ENCODE measurements around the gene DNAJA4. TPM values are rescaled to one million over a fixed set of nuclear protein-coding genes. Genes with fewer than 3 reads are reported as not detected.

The DNAJA4 gene
- total and polyA plus RNA-seq, 10 donors: 6.0 to 51.7 (median 14.8) TPM

DNA sequence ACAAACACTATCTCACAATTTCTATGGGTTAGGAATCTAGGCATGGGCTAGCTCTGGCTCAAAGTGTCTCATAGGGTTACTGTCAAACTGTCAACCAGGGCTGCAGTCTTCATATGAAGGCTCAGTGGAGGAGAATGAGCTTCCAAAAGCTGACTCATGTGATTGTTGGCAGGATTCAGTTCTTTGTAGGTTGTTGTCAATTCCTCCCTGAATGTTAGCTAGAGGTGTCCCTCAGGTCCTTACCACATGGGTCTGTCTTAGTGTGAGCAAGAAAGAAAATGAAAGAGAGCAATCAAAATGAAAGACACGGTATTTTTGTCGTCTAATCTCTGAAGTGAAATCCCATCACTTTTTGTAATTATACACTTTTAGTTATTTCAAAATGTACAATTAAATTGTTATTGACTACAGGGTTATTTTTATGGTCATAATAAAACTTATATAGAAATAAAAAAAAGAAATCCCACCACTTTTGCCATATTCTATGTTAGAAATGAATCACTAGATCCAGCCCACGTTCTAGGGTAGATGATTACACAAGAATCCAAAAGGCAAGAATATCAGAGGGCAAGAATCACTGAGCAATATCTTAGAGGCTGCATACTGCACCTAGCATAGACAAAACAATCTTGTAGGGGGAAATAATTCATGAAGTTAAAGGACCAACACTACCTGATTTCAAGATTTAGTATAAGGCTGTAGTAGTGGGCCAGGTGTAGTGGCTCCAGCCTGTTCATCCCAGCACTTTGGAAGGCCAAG, 38.4 kb upstream of the DNAJA4 start:
- TF ChIP-seq, protein P1, sequence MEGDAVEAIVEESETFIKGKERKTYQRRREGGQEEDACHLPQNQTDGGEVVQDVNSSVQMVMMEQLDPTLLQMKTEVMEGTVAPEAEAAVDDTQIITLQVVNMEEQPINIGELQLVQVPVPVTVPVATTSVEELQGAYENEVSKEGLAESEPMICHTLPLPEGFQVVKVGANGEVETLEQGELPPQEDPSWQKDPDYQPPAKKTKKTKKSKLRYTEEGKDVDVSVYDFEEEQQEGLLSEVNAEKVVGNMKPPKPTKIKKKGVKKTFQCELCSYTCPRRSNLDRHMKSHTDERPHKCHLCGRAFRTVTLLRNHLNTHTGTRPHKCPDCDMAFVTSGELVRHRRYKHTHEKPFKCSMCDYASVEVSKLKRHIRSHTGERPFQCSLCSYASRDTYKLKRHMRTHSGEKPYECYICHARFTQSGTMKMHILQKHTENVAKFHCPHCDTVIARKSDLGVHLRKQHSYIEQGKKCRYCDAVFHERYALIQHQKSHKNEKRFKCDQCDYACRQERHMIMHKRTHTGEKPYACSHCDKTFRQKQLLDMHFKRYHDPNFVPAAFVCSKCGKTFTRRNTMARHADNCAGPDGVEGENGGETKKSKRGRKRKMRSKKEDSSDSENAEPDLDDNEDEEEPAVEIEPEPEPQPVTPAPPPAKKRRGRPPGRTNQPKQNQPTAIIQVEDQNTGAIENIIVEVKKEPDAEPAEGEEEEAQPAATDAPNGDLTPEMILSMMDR (IDR thresholded peaks at IDR 0.05 in 8 of 11, conservative IDR thresholded peaks at IDR 0.05 in 3 of 11): no peak
- TF ChIP-seq POLR2AphosphoS5 (IDR thresholded peaks at IDR 0.05) (no peak), POLR2A (IDR thresholded peaks at IDR 0.05) (no peak)
- intact Hi-C loops (cut with DNase I; ENCODE audit: low total_unique reads): no loop called here
- H3K4me1 ChIP-seq: no peaks in the 10 kb centered on the region
- DNase-seq: no peak
- no peak overlapping the region for H3K4me3 ChIP-seq
- H3K36me3 ChIP-seq: no peaks in the 10 kb centered on the region
- H3K27ac ChIP-seq: no peak overlapping the region
- no peaks in the 10 kb centered on the region for H3K27me3 ChIP-seq (replicated peaks in 1 of 7)
- H3K9me3 ChIP-seq: no peaks in the 10 kb centered on the region
- WGBS, 5 donors: 69 to 89% (median 73%) methylated on average over 3 of the region's 3 CpGs

- DNase-seq: peak; percentile 47
- Histone ChIP-seq H3K27me3 (replicated peaks in 1 of 7) (peaks cover 0 to under 1% (median 0%) of the 10 kb centered on the region in 7 donors), H3K4me1 (no peaks in the 10 kb centered on the region), H3K36me3 (no peaks in the 10 kb centered on the region), H3K9me3 (no peaks in the 10 kb centered on the region), H3K4me3 (no peak overlapping the region), H3K27ac (no peak overlapping the region)
- no peak for TF ChIP-seq POLR2AphosphoS5 (IDR thresholded peaks at IDR 0.05)
- TF ChIP-seq POLR2A (IDR thresholded peaks at IDR 0.05): no peak
- TF ChIP-seq, protein P1 (IDR thresholded peaks at IDR 0.05 in 8 of 11, conservative IDR thresholded peaks at IDR 0.05 in 3 of 11): no peak
- intact Hi-C loops (cut with DNase I; ENCODE audit: low total_unique reads): no loop called here
- WGBS, 5 donors: 83 to 94% (median 88%) methylated on average over 8 of the region's 8 CpGs
Measured at GRCh38 chr15:78228356-78228996, 35.9 kb upstream of the DNAJA4 start.

GRCh38 chr15:78229431-78230406, 34.6 kb upstream of the DNAJA4 start:
- intact Hi-C loops (cut with DNase I; ENCODE audit: low total_unique reads): no loop called here
- Histone ChIP-seq H3K9me3 (no peaks in the 10 kb centered on the region), H3K27me3 (replicated peaks in 1 of 7) (peaks cover 0 to 13% (median 0%) of the 10 kb centered on the region in 7 donors), H3K4me1 (no peaks in the 10 kb centered on the region), H3K27ac (no peak overlapping the region), H3K4me3 (no peak overlapping the region), H3K36me3 (no peaks in the 10 kb centered on the region)
- TF ChIP-seq, protein P1 (IDR thresholded peaks at IDR 0.05 in 8 of 11, conservative IDR thresholded peaks at IDR 0.05 in 3 of 11): no peak
- TF ChIP-seq POLR2AphosphoS5 (IDR thresholded peaks at IDR 0.05) (no peak), POLR2A (IDR thresholded peaks at IDR 0.05) (no peak)
- 78 to 92% (median 86%) methylated on average over 16 to 17 of the region's 17 CpGs for WGBS, 5 donors
- DNase-seq: peak; percentile 65
